D341Med (cell line): ENCODE results near the gene ME3.
"Not testable (repeated sequence)": the region's sequence is repeated elsewhere in the genome, so short reads cannot be mapped to it uniquely, and the experiment has no call there.

ENCODE experiments used
- DNase-seq: peaks from one replicate; pipeline ENCODE4 v3.0.0; 2012; ENCODE audit warnings: low spot score

Gene ME3

DNA sequence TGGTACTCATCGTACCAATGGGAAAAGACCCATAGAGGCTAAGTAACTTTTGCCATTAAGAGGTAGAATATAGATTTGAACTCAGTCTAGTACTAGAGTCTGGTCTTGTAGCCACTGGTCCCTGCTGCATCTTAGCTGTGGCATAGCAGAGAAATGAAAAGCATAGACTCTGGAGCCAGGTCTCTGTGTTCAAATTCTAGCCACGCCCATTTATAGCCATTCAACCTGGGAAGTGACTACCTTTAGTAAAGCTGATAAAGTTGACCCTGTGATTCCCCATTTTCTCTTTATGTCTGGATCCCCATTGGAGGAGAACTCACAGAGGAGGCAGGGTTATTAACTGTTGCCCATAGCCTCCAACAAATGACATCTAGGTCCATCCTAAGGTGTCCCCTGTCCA is 113.6 kb downstream of the ME3 start:
- DNase-seq: no peak

DNA sequence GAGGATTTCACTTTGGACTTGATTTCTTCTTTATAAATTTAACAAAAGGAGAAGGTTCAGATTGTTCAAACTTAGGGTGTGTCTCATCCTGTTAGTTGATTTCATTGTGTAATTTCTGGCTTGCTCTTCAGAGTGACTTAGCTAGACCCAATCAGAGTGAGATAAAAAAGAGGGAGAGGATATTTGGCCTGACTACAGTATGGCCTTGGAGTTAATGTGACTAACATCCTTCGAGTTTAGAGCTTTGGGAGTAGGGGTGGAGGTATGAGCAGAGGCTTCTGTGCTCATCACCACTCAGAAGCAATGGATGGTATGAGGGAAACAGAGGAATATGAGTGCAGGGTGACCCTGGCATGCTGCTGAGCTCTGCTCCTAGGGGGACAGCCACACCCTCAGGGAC is 114.2 kb downstream of the ME3 start:
- no peak for DNase-seq

DNA sequence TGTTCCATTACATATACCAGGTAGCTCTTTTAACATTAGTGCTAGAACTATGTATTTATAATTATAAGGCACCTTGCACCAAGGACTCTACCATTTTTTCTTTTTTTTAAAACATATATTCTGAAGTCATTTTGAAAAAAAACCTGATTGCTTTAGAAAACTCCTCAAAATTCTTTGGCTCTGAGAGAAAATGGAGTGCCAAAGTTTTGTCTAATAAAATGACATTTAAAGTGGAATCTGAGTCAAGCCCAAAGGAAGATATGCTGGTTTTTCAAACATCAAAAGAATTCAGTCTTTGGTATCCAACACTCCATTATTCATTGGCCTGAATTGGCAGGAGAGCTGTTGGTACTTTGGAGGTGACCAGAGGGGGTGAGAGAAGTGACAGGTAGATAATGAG is 116.5 kb downstream of the ME3 start:
- no peak for DNase-seq

DNA sequence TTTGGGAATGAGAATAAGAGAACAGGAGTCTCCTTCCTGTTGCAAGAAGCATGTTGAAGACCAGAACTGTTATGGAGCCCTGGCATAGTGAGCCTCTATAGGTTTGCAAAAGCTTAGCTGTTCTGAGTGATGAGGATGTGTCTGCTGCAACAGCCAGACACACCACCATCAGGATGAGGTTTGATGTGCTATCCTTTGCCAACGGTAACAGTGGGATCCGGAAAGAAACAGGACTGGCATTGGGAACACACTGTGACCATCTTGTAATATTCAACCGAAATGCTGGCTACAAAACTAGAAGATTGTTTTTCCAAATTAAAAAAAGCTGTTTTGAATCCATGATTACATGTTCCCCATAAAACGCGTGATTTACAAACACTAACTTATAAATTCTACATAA is 117.0 kb downstream of the ME3 start:
- no peak for DNase-seq

- peak; percentile 0 for DNase-seq
Observed at GRCh38 chr11:86553265-86553664, 119.2 kb downstream of the ME3 start.

GRCh38 chr11:86551288-86552092 is 120.9 kb downstream of the ME3 start:
- DNase-seq: peak; percentile 1

- DNase-seq: no peak
Observed at GRCh38 chr11:86550757-86551156, 121.7 kb downstream of the ME3 start.

DNA sequence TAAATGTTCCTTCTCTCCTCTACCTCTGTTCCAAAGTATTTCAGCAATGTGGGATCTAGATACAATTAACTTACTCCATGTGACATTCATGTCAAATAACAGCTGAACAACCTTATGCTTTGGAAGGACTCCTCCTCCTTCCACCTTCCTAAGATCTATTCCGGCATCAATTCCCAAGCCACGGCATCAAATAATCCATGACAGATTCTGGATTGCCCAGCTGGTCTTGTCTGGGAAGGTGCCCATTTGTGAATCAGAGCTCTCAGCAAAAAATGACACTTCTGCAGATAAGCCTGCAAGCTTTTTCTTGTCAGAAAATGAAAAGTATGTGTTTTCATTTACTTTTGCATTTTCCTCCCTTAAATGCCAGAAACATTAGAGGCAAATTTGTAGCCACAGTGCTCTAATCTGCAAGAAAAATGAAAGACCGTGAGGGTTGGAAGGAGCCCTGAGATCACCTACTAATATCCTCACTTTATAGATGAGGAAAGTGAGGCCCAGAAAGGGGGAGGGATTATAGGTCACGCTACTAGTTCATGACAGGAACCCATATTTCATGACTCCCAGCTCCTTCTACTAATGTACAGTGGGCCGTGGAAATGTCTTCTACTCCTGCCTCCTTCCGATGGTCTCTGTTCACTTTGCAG is 124.0 kb downstream of the ME3 start:
- no peak for DNase-seq

GRCh38 chr11:86547727-86548126 is 124.7 kb downstream of the ME3 start:
- DNase-seq: no peak

DNA sequence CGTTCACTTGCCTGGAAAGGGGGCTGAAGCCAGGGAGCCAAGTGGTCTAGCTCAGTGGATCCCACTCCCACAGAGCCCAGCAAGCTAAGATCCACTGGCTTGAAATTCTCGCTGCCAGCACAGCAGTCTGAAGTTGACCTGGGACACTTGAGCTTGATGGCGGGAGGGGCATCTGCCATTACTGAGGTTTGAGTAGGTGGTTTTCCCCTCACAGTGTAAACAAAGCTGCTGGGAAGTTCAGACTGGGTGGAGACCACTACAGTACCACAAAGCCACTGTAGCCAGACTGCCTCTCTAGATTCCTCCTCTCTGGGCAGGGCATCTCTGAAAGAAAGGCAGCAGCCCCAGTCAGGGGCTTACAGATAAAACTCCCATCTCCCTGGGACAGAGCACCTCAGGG is 131.1 kb downstream of the ME3 start:
- DNase-seq: not testable (repeated sequence)

GRCh38 chr11:86538223-86538548 is 134.2 kb downstream of the ME3 start:
- no peak for DNase-seq

- DNase-seq: no peak
Observed at GRCh38 chr11:86537541-86538222, 134.7 kb downstream of the ME3 start.

DNA sequence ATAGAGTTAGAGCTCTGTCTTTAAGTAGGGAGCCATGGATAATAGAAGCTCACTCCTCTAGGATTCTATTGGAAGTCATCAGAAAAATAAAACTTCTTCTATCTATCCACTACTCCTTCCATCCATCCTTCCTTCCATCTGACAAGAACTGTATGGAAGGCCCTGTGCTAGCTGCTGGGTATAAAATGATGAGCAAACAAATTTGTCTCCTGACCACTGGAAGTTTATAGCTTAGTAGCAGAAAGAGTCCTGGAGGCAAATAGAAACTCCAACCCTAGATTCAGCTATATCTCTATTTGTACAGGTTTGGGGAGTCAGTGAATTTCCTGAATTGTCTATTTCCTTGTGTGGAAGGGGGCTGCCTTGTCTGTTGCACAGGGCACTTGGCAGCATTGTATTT is 136.6 kb downstream of the ME3 start:
- DNase-seq: no peak

GRCh38 chr11:86524620-86525352 is 147.6 kb downstream of the ME3 start:
- no peak for DNase-seq

- no peak for DNase-seq
Observed at GRCh38 chr11:86523738-86524619, 148.4 kb downstream of the ME3 start.

DNA sequence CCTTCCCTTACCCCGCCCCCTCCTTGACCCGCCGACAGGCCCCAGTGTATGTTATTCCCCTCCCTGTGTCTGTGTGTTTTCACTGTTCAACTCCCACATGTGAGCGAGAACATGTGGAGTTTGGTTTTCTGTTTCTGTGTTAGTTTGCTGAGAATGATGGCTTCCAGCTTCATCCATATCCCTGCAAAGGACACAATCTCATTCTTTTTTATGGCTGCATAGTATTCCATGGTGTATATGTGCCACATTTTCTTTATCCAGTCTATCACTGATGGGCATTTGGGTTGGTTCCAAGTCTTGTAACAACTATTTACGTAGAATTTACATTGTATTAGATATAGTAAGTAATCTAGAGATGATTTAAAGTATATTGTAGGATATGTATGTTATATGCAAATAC is 149.9 kb downstream of the ME3 start:
- not testable (repeated sequence) for DNase-seq

DNA sequence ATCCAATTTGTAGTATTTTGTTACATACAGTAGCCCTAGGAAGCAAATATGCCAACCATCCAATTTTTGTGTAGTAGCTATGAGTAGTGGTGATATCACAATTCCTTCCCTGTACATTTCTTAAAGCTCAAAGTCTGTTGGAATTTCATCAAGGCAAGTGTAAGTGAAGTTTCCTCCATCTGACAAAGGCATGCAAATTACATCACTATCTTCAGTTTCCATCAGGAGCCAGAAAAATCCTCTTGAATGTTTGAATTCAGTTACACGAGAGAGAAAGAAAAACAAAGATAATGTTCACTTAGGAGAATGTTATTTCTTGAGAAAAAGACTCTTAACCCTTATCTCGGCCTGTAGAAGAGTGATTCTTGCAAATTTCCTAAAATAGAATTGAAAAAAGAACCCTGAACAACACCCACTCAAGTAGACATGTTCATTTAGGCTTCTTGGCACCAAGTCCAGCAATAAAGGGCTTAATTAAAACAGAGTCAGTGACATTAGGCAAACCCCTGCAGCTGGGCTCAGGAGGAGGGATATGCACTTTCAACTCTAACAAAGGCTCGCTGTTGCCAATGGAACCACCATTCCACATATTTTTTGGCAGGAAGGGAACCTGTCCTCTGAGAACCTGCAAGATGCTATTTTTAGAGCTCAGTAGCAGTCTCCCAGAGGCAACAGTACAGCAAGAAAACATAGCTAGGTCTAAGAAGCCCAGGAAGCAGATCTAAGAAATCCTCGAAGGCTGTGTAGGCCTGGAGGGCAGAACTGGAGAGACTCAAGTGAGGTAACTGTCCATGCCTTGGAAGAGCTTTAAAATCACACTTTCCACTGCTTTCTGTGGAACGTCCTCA is 153.1 kb downstream of the ME3 start:
- no peak for DNase-seq

DNA sequence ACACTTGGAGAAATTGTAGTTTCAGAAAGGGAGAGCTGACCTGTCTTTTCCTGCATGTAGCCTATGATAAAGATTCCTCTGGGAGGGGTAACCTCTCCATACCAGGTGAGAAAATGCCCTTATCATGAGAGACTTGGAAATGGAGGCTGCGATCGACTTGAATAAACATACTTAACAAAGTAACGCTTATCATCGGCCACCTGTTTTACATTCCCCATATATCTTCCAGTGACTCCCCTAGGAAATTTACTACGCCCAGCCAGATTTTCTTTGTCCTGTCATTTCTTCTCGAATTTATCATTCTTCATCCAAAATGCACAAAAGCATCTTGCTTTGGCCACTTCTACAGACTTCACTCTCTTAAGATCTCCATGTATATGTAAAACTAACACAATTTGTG is 154.2 kb downstream of the ME3 start:
- DNase-seq: no peak

GRCh38 chr11:86517557-86517956 is 154.9 kb downstream of the ME3 start:
- no peak for DNase-seq

- no peak for DNase-seq
Observed at GRCh38 chr11:86515297-86516094, 156.9 kb downstream of the ME3 start.
